Ovary (tissue), 9 donors: Measurements from ENCODE around the gene CACNA1S. TPM values are rescaled to one million over a fixed set of nuclear protein-coding genes. Genes with fewer than 3 reads are reported as not detected.

Experiments
- DNase-seq, 5 donors: peaks; one replicate each; pipeline ENCODE4 v3.0.0-alpha.2; 2019 to 2020
- H3K27ac ChIP-seq, 2 donors: fragments of 200-600 bp; one replicate each; pipeline versions ENCODE4 v1.5.1 to v1.8.0; 2019 to 2022
- H3K27me3 ChIP-seq: fragments of 200-600 bp; one replicate; pipeline ENCODE4 v1.8.0; 2022
- H3K36me3 ChIP-seq: fragments of 200-600 bp; sonication (generic); one replicate; pipeline ENCODE4 v1.5.1; 2019
- H3K4me1 ChIP-seq: one replicate; pipeline ENCODE4 v1.8.1; 2013; ENCODE audit warnings: mild to moderate bottlenecking, moderate library complexity; ENCODE audit not compliant: insufficient read depth
- H3K4me3 ChIP-seq: fragments of 200-600 bp; sonication (generic); one replicate; pipeline ENCODE4 v1.5.1; 2017
- H3K9me3 ChIP-seq, 2 donors: fragments of 200-600 bp in 1 of 2; sonication (generic) in 1 of 2; one replicate each; pipeline versions ENCODE4 v1.5.1 to v1.8.1; 2013 to 2019; ENCODE audit warnings: mild to moderate bottlenecking in 1 of 2, moderate library complexity in 1 of 2
- EP300 ChIP-seq: sonication (generic); formaldehyde crosslinking; IDR thresholded peaks from one replicate; pipeline ENCODE4 v1.6.1; 2017; ENCODE audit warnings: antibody characterized with exemption
- POLR2A ChIP-seq: fragments of 450-650 bp; IDR thresholded peaks from one replicate; pipeline ENCODE4 v1.6.1; 2017; ENCODE audit warnings: antibody characterized with exemption, mild to moderate bottlenecking, moderate library complexity
- WGBS, 3 donors: extraction: QIAGEN DNeasy Blood & Tissue Kit in 1 of 3; methylation state at CpG; one replicate each; pipeline versions ENCODE4 v1.1.5 to v1.1.7; 2013 to 2017; 5-methylcytosine and 5-hydroxymethylcytosine counted together
- intact Hi-C, 4 donors: fragments of 100-400 bp; cut with DNase I; formaldehyde crosslinking; loops; one replicate each; pipeline versions ENCODE4 v1.11.0 to v1.15.1; 2022 to 2023
- polyA plus RNA-seq, 2 donors: library from polyadenylated mRNA; stranded (reverse); fragments of 200-250 nt in 1 of 2; fragments of 350-450 nt in 1 of 2; fragmentation: Illumina TruSeq in 1 of 2; extraction: RNeasy Lipid Tissue Mini Kit (QIAGEN cat#74804) in 1 of 2; gene quantifications; one replicate each; pipeline ENCODE4 v1.2.3, GENCODE V29; 2013 to 2014
- total RNA-seq, 7 donors: library from RNA; depleted of rRNA in 2 of 7; stranded (reverse); fragments of >200 nt in 2 of 7; fragmentation: NEBNext Ultra II Directional in 3 of 7; extraction: Animal tissue kit (Norgen Biotek cat#: 25700) in 3 of 7; gene quantifications; one replicate each; pipeline versions ENCODE4 v1.1.0 to v1.2.4, GENCODE V29; 2016 to 2023
- TF ChIP-seq, protein P1 (sequence below), 3 donors: fragments of 450-650 bp in 2 of 3; fragments of 200-600 bp in 1 of 3; IDR thresholded peaks; one replicate each; pipeline versions ENCODE4 v1.5.1 to v1.8.0; 2016 to 2022; ENCODE audit warnings: antibody characterized with exemption in 3 of 3, mild to moderate bottlenecking in 1 of 3
- donor health status: DM: no; HTN: no; CAD: no; lungs with moderate emphysema.
- donor health status: DM: no; HTN: no; CAD: no.
- donor health status: Bipolar disorder and iron deficiency.
- donor health status: DM: yes; HTN: yes; CAD: no.
- donor health status: DM: no; HTN: no; CAD: no.
- donor health status: DM: yes; HTN: yes; CAD: no.

CACNA1S gene
- total and polyA plus RNA-seq, 9 donors: 0.01 to 0.05 (median 0.05) TPM; not detected in 6

DNA sequence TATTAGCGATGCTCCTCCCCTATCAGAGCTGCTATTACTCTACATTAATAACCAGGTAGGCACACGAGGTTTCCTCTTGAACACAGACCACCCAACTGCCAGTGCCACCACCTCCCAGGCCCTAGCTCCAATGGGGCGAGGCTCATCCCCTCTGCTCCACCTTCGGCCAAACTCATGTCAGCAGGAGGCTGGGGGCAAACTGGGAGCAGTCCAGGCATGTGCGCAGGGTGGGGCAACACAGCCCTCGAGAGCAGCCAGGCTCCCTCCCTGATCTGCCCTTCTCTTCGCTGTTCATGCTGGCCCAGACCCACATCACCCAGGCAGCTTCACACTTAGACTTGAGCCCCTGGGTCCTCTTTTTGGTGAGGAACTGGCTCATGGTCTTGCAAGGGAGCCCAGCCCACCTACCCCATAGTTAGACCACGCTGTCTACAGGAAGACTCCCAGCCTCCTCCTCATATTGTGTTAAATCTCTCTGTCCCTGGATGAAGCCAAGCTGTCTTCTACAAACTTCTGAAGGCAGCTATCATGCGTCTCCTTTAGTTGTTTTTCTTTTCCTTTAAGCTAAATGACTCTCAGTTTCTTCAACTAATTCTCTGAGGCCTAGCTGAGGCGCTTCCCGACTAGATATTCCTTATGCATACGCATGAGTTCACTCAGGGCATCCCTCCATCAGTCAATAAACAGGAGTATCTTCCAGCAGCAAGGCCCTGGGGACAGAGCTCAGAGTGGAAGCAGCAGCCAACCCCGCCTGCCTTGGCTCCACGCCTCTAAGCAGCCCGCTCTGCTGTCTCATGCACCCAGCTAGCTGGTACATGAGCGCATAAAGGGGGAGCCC is 30.0 kb upstream of the CACNA1S start:
- Histone ChIP-seq H3K9me3 (no peaks in the 10 kb centered on the region), H3K4me3 (no peak overlapping the region), H3K27me3 (no peaks in the 10 kb centered on the region), H3K4me1 (no peaks in the 10 kb centered on the region), H3K36me3 (no peaks in the 10 kb centered on the region), H3K27ac (no peak overlapping the region)
- intact Hi-C loops: no loop called here
- peak in 1 of 5 donors; percentile 6 for DNase-seq
- TF ChIP-seq POLR2A (no peak), EP300 (no peak)
- TF ChIP-seq, protein P1, sequence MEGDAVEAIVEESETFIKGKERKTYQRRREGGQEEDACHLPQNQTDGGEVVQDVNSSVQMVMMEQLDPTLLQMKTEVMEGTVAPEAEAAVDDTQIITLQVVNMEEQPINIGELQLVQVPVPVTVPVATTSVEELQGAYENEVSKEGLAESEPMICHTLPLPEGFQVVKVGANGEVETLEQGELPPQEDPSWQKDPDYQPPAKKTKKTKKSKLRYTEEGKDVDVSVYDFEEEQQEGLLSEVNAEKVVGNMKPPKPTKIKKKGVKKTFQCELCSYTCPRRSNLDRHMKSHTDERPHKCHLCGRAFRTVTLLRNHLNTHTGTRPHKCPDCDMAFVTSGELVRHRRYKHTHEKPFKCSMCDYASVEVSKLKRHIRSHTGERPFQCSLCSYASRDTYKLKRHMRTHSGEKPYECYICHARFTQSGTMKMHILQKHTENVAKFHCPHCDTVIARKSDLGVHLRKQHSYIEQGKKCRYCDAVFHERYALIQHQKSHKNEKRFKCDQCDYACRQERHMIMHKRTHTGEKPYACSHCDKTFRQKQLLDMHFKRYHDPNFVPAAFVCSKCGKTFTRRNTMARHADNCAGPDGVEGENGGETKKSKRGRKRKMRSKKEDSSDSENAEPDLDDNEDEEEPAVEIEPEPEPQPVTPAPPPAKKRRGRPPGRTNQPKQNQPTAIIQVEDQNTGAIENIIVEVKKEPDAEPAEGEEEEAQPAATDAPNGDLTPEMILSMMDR (IDR thresholded peaks at IDR 0.05): no peak
- 78 to 86% (median 80%) methylated on average over 16 of the region's 16 CpGs for WGBS, 3 donors

GRCh38 chr1:201141418-201141817 is 29.2 kb upstream of the CACNA1S start:
- Histone ChIP-seq H3K27ac (no peak overlapping the region), H3K36me3 (no peaks in the 10 kb centered on the region), H3K27me3 (no peaks in the 10 kb centered on the region), H3K9me3 (no peaks in the 10 kb centered on the region), H3K4me1 (no peaks in the 10 kb centered on the region), H3K4me3 (no peak overlapping the region)
- TF ChIP-seq POLR2A (no peak), EP300 (no peak)
- TF ChIP-seq, protein P1 (IDR thresholded peaks at IDR 0.05): no peak
- 88 to 97% (median 96%) methylated on average over 5 of the region's 5 CpGs for WGBS, 3 donors
- DNase-seq: peak in 1 of 5 donors; percentile 8
- intact Hi-C loops: no loop called here

- intact Hi-C loops: no loop called here
Measured at GRCh38 chr1:201140941-201141260, 28.7 kb upstream of the CACNA1S start.

DNA sequence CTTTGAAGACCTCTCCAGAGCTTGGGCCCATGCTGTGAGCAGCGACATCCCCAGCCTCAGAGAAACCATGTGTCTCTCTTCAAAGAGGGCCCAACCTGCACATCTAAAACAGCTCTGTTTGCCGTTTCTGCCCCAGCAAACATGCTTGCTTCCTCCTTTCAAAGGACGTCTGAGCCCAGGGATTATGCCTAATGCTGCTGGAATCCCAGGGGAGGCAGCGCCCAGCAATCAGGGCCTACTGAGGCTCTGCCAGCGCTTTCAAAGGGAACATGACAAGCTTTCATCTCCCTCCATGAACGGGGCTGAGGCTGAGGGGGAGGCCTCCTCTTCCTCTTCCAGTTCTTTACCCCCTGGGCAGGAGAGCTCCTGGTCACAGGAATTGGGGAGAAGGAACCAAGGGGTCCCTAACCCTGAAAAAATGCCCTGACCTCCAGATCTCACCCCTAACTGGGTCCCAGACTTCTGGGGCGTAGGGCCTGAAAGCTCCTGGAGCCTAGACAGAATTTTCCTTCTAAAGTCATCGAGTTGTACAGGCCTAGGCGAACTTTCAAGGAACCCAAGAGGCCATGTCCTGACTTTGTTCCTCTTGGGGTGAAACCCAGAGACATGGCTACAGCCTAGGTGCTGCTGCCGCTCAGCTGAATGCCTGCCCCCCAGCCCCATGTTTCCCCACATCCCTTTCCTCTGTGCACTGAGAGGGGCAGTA is 28.2 kb upstream of the CACNA1S start:
- Histone ChIP-seq H3K27ac (no peak overlapping the region), H3K4me1 (no peaks in the 10 kb centered on the region), H3K9me3 (no peaks in the 10 kb centered on the region), H3K4me3 (no peak overlapping the region), H3K27me3 (no peaks in the 10 kb centered on the region), H3K36me3 (no peaks in the 10 kb centered on the region)
- 76 to 84% (median 82%) methylated on average over 10 of the region's 10 CpGs for WGBS, 3 donors
- DNase-seq: peak in 1 of 5 donors; percentile 0
- TF ChIP-seq, protein P1 (IDR thresholded peaks at IDR 0.05): no peak
- TF ChIP-seq EP300: no peak
- no peak for TF ChIP-seq POLR2A
- intact Hi-C loops: no loop called here

More at GRCh38 chr1:201140941-201141260, 28.7 kb upstream of the CACNA1S start:
- 89 to 94% (median 90%) methylated on average over 8 of the region's 8 CpGs for WGBS, 3 donors
- Histone ChIP-seq H3K27ac (no peak overlapping the region), H3K36me3 (no peaks in the 10 kb centered on the region), H3K4me1 (no peaks in the 10 kb centered on the region), H3K27me3 (no peaks in the 10 kb centered on the region), H3K9me3 (no peaks in the 10 kb centered on the region), H3K4me3 (no peak overlapping the region)
- TF ChIP-seq, protein P1 (IDR thresholded peaks at IDR 0.05): no peak
- no peak for TF ChIP-seq POLR2A
- TF ChIP-seq EP300: no peak
- peak in 1 of 5 donors; percentile 4 for DNase-seq
